ENCODE measurements around the gene HOTAIR. TPM values are rescaled to one million over a fixed set of nuclear protein-coding genes. Genes with fewer than 3 reads are reported as not detected.

Gene HOTAIR
- total RNA-seq, 1 experiment from 2014 or later = not detected

DNA sequence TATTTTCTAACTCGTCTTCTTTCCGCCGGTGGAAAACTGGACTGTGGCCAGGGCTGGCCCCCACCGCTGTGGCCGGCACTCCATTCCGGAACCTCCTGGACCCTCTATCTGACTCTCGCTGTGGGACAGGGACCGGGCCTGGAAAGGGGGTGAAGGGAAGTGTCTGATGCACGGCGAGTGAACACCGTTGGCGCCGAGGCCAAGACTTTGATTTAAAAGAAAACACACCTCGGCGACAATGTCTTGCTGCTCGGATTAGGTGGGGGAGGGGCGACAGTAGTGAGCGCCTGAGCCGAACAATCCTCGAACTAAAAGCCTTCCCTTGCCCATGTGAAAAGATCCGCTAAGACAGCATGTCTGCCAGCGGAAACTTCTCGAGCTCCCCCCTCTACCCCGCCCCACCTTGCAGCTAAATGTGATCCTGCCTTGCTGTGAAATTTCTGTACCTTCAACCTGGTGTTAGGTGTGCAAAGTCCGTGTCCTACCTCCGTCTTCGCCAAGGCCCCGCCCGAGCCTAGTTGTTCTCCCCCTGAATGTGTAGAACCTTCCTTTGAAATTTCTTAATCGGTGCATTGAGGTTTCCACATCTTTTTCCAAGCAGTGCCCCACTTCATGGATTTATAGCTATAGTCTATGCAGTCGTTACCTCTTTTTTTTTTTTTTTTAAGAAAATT is 862 bp upstream of the HOTAIR start:
- no peaks in the 10 kb centered on the region for H3K23me2 ChIP-seq (ENCODE audit: insufficient read length, low read depth, low read length, poor library complexity, severe bottlenecking)
- H3K23ac ChIP-seq (ENCODE audit: insufficient read length, low read depth, low read length) = no peak overlapping the region
- H2AK5ac ChIP-seq (ENCODE audit: insufficient read length, low read length) = no peak overlapping the region
- no peaks in the 10 kb centered on the region for H3K79me1 ChIP-seq (ENCODE audit: insufficient read depth, low read depth, low read length, poor library complexity, severe bottlenecking)
- H3K27me3 ChIP-seq (ENCODE audit: insufficient read depth, low read length) = peaks cover 97% of the 10 kb centered on the region
- no peaks in the 10 kb centered on the region for H4K20me1 ChIP-seq (ENCODE audit: control insufficient read depth, insufficient read depth, insufficient read length)
- no peak overlapping the region for H4K5ac ChIP-seq (ENCODE audit: insufficient read length, low read depth, low read length)
- H2BK120ac ChIP-seq (ENCODE audit: low read depth, low read length, poor library complexity, severe bottlenecking) = no peak overlapping the region
- TF ChIP-seq, protein P1, sequence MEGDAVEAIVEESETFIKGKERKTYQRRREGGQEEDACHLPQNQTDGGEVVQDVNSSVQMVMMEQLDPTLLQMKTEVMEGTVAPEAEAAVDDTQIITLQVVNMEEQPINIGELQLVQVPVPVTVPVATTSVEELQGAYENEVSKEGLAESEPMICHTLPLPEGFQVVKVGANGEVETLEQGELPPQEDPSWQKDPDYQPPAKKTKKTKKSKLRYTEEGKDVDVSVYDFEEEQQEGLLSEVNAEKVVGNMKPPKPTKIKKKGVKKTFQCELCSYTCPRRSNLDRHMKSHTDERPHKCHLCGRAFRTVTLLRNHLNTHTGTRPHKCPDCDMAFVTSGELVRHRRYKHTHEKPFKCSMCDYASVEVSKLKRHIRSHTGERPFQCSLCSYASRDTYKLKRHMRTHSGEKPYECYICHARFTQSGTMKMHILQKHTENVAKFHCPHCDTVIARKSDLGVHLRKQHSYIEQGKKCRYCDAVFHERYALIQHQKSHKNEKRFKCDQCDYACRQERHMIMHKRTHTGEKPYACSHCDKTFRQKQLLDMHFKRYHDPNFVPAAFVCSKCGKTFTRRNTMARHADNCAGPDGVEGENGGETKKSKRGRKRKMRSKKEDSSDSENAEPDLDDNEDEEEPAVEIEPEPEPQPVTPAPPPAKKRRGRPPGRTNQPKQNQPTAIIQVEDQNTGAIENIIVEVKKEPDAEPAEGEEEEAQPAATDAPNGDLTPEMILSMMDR (conservative IDR thresholded peaks at IDR 0.05) = no peak
- no peaks in the 10 kb centered on the region for H3K79me2 ChIP-seq (ENCODE audit: insufficient read depth, low read length)
- no peak overlapping the region for H3K9ac ChIP-seq (ENCODE audit: extremely low read depth, insufficient read length, low read length)
- no peak overlapping the region for H2BK5ac ChIP-seq (ENCODE audit: insufficient read length, low read length)
- H3K4me2 ChIP-seq (ENCODE audit: insufficient read depth, insufficient read length, low read length) = no peak overlapping the region
- peak; percentile 69 for DNase-seq
- no peak overlapping the region for H3K56ac ChIP-seq (ENCODE audit: insufficient read length, low read depth, low read length)
- H3K14ac ChIP-seq (ENCODE audit: insufficient read depth, low read length) = no peak overlapping the region
- Mint-ChIP-seq H3K9me3 (peaks cover 12 to 15% of the 10 kb centered on the region in 2 experiments), H3K4me3 (peak overlapping the region in 1 of 2 experiments; percentile 74; a peak in 3 of 5 replicates), H3K27me3 (ENCODE audit: low read depth) (peaks cover 100% of the 10 kb centered on the region), H3K27ac (no peak overlapping the region), H3K36me3 (ENCODE audit: insufficient read depth in 1 of 3, low read depth in 3 of 3) (peaks cover 0 to 8% (median 3%) of the 10 kb centered on the region in 3 experiments; a peak in 3 of 7 replicates), H3K4me1 (peaks cover 14 to 25% of the 10 kb centered on the region in 2 experiments)
- no peak overlapping the region for H3T11ph ChIP-seq (ENCODE audit: low read length)
- no peak overlapping the region for H2BK20ac ChIP-seq (ENCODE audit: low read depth, low read length, poor library complexity, severe bottlenecking)
- H2AFZ ChIP-seq (ENCODE audit: low read length) = no peak overlapping the region
- H4K91ac ChIP-seq (ENCODE audit: insufficient read length, low read depth, low read length) = no peak overlapping the region
- H3K4ac ChIP-seq (ENCODE audit: low read depth, low read length) = no peak overlapping the region
- no peak overlapping the region for H2BK12ac ChIP-seq (ENCODE audit: insufficient read length, low read depth, low read length)
- H3K18ac ChIP-seq (ENCODE audit: insufficient read length, low read depth, low read length) = no peak overlapping the region
- H4K8ac ChIP-seq (replicated peaks; ENCODE audit: insufficient read length, low read depth, low read length) = no peak overlapping the region
- no CpG with 5 or more reads among the region's 31 CpGs for WGBS (ENCODE audit: extremely low coverage, insufficient read length, low lambda C conversion rate)
- H3K4me1 ChIP-seq (ENCODE audit: insufficient read depth, low read length) = no peaks in the 10 kb centered on the region
- H2BK15ac ChIP-seq (ENCODE audit: low read depth, low read length) = no peak overlapping the region
- no peak overlapping the region for H3K27ac ChIP-seq (ENCODE audit: insufficient read length, low read depth, low read length)
- no peaks in the 10 kb centered on the region for H3K9me3 ChIP-seq (ENCODE audit: control insufficient read depth, low read depth, low read length)
